OCI-LY1 (cell line): ENCODE data around the gene SEMA4B.

Source experiments
- CTCF ChIP-seq: fragments of 200-600 bp; sonication (generic), shearing (Covaris generic); IDR thresholded peaks from 2 replicates; pipeline ENCODE4 v1.5.1; 2017; ENCODE audit warnings: mild to moderate bottlenecking, antibody characterized with exemption, low read length, moderate library complexity, mixed read lengths
- EZH2 ChIP-seq: fragments of 200-600 bp; sonication (generic), shearing (Covaris generic); IDR thresholded peaks from 2 replicates; pipeline ENCODE4 v1.8.0; 2017; ENCODE audit warnings: borderline replicate concordance, mixed run types, mild to moderate bottlenecking, antibody characterized with exemption, low read length, moderate library complexity, mixed read lengths

GRCh38 chr15:90201130-90201943 is at the start of gene SEMA4B:
- TF ChIP-seq CTCF (no peak), EZH2 (no peak)
